Measurements from ENCODE around the gene PRAMEF20. TPM values are rescaled to one million over a fixed set of nuclear protein-coding genes. Genes with fewer than 3 reads are reported as not detected.
A peak's percentile ranks its signal among the peaks of the same experiment; 100 is the strongest.

Gene PRAMEF20
- total RNA-seq, 1 experiment from 2014 or later, result not detected

GRCh38 chr1:13462682-13463081 is 52.4 kb downstream of the PRAMEF20 start:
- no peak for DNase-seq (ENCODE audit: low read depth)

GRCh38 chr1:13465515-13465914 is 55.3 kb downstream of the PRAMEF20 start:
- no peak for DNase-seq (ENCODE audit: low read depth)

- DNase-seq (ENCODE audit: low read depth), result peak; percentile 3
These were observed 59.1 kb downstream of the PRAMEF20 start for GRCh38 chr1:13469343-13469742.

Other genes with a start within 250 kb of the PRAMEF20 start
- not detected in 2 replicates for gene HNRNPCL4, start 244.8 kb upstream of the PRAMEF20 start, total RNA-seq (2014; rRNA removed; shearing (Covaris generic))
- gene PRAMEF9, start 238.6 kb upstream of the PRAMEF20 start, total RNA-seq (2014; rRNA removed; shearing (Covaris generic)), result not detected in 2 replicates
- gene PRAMEF13, start 209.0 kb upstream of the PRAMEF20 start, total RNA-seq (2014; rRNA removed; shearing (Covaris generic)), result not detected in 2 replicates
- gene PRAMEF18, start 184.3 kb upstream of the PRAMEF20 start, total RNA-seq (2014; rRNA removed; shearing (Covaris generic)), result not detected in 2 replicates
- gene PRAMEF5, start 156.3 kb upstream of the PRAMEF20 start, total RNA-seq (2014; rRNA removed; shearing (Covaris generic)), result not detected in 2 replicates
- gene PRAMEF8, start 125.3 kb upstream of the PRAMEF20 start, total RNA-seq (2014; rRNA removed; shearing (Covaris generic)), result not detected in 2 replicates
- not detected in 2 replicates for gene PRAMEF33, start 106.9 kb upstream of the PRAMEF20 start, total RNA-seq (2014; rRNA removed; shearing (Covaris generic))
- gene PRAMEF15, start 94.9 kb upstream of the PRAMEF20 start, total RNA-seq (2014; rRNA removed; shearing (Covaris generic)), result not detected in 2 replicates
- not detected in 2 replicates for gene PRAMEF14, start 63.3 kb upstream of the PRAMEF20 start, total RNA-seq (2014; rRNA removed; shearing (Covaris generic))
- not detected in 2 replicates for gene PRAMEF19, start 38.5 kb upstream of the PRAMEF20 start, total RNA-seq (2014; rRNA removed; shearing (Covaris generic))
- gene PRAMEF17, start 20.8 kb upstream of the PRAMEF20 start, total RNA-seq (2014; rRNA removed; shearing (Covaris generic)), result not detected in 2 replicates
- gene LRRC38, start 103.6 kb downstream of the PRAMEF20 start, total RNA-seq (2014; rRNA removed; shearing (Covaris generic)), result not detected in 2 replicates
- 1.6 and 2.0 TPM in 2 replicates for gene PDPN, start 173.4 kb downstream of the PRAMEF20 start, total RNA-seq (2014; rRNA removed; shearing (Covaris generic))

All from RPMI7951 (cell line).